GM18873 (cell line): ENCODE measurements around the gene ZSCAN10.
"Not testable (repeated sequence)": the region's sequence is repeated elsewhere in the genome, so short reads cannot be mapped to it uniquely, and the experiment has no call there.

ENCODE experiments used
- ATAC-seq: cut with Tn5 transposase; IDR thresholded peaks from one replicate; pipeline ENCODE4 v1.9.1; 2021; ENCODE audit warnings: mild to moderate bottlenecking, moderate library complexity, moderate number of reproducible peaks; ENCODE audit not compliant: unreplicated experiment, low FRiP score

ZSCAN10 gene

GRCh38 chr16:3087243-3088235 is 11.6 kb downstream of the ZSCAN10 start:
- no peak for ATAC-seq

- ATAC-seq = no peak
Observed at GRCh38 chr16:3086596-3087242, 12.4 kb downstream of the ZSCAN10 start.

GRCh38 chr16:3085868-3086595 is 13.1 kb downstream of the ZSCAN10 start:
- ATAC-seq = no peak

GRCh38 chr16:3084969-3085670 is 14.0 kb downstream of the ZSCAN10 start:
- ATAC-seq = no peak

- ATAC-seq = no peak
Observed at GRCh38 chr16:3084491-3084890, 14.6 kb downstream of the ZSCAN10 start.

GRCh38 chr16:3083408-3083807 is 15.7 kb downstream of the ZSCAN10 start:
- not testable (repeated sequence) for ATAC-seq

- ATAC-seq = not testable (repeated sequence)
Observed at GRCh38 chr16:3081957-3082356, 17.1 kb downstream of the ZSCAN10 start.

GRCh38 chr16:3080024-3080423 is 19.1 kb downstream of the ZSCAN10 start:
- no peak for ATAC-seq

- ATAC-seq = no peak
Observed at GRCh38 chr16:3076577-3076976, 22.5 kb downstream of the ZSCAN10 start.

GRCh38 chr16:3075946-3076345 is 23.1 kb downstream of the ZSCAN10 start:
- ATAC-seq = not testable (repeated sequence)

- no peak for ATAC-seq
Observed at GRCh38 chr16:3075523-3075915, 23.6 kb downstream of the ZSCAN10 start.

- ATAC-seq = peak; percentile 61
Observed at GRCh38 chr16:3074860-3075522, 24.1 kb downstream of the ZSCAN10 start.

- ATAC-seq = no peak
Observed at GRCh38 chr16:3073448-3073847, 25.6 kb downstream of the ZSCAN10 start.

GRCh38 chr16:3072576-3073263 is 26.4 kb downstream of the ZSCAN10 start:
- ATAC-seq = not testable (repeated sequence)

GRCh38 chr16:3072148-3072547 is 26.9 kb downstream of the ZSCAN10 start:
- ATAC-seq = not testable (repeated sequence)

GRCh38 chr16:3071655-3072054 is 27.4 kb downstream of the ZSCAN10 start:
- no peak for ATAC-seq

- no peak for ATAC-seq
Observed at GRCh38 chr16:3070608-3071111, 28.4 kb downstream of the ZSCAN10 start.

- not testable (repeated sequence) for ATAC-seq
Observed at GRCh38 chr16:3069146-3069545, 29.9 kb downstream of the ZSCAN10 start.

GRCh38 chr16:3068487-3068886 is 30.6 kb downstream of the ZSCAN10 start:
- ATAC-seq = no peak
